GM19023 (cell line): ENCODE measurements around the gene TRPC1.
"Not testable (repeated sequence)": the region's sequence is repeated elsewhere in the genome, so short reads cannot be mapped to it uniquely, and the experiment has no call there.

Experiments
- ATAC-seq: cut with Tn5 transposase; IDR thresholded peaks from one replicate; pipeline ENCODE4 v1.9.1; 2021; ENCODE audit warnings: mild to moderate bottlenecking, moderate library complexity; ENCODE audit not compliant: unreplicated experiment

The TRPC1 gene

GRCh38 chr3:142723968-142724681, at the start of gene TRPC1:
Gene TRPC1, plus strand, starts transcription at chr3:142724034. Its CDS starts 526 bp downstream, at chr3:142724560.
- peak; percentile 96 for ATAC-seq

DNA sequence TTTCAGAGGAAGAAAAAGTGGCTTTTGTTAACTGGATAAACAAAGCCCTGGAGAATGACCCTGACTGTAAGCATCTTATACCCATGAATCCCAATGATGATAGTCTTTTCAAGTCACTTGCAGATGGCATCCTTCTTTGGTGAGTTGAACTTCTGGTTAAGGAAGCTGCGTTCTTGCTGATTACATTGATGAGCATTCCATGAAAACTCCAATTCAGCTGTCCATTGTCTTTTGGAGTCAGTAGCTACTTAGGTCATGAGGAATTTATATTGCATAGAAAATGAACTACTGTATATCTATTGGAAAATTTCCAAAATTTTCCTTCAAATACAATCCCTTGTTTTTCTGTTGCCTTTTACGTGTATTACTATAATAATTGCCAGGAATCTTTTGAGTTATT, 47.7 kb upstream of the TRPC1 start:
- ATAC-seq: no peak

- no peak for ATAC-seq
Measured at GRCh38 chr3:142680710-142681109, 43.1 kb upstream of the TRPC1 start.

DNA sequence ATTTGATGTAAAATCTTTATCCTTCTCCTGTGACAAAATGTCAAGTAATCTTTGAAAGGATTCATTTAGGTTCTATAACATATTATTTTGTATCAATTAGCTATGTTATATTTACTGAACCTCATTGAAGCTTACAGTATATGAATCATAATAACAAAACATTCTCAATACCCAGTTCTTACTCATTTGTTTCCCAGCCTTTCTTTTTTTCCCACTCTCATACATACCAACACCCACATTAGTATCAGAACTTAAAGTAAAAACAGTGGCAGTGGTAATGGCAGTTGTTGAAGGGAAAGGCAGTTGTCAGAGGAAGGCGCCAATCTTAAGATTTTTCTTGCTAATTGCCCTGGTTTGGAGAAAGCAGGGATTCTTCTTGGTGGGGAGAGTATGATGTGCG, 33.2 kb upstream of the TRPC1 start:
- ATAC-seq: no peak

DNA sequence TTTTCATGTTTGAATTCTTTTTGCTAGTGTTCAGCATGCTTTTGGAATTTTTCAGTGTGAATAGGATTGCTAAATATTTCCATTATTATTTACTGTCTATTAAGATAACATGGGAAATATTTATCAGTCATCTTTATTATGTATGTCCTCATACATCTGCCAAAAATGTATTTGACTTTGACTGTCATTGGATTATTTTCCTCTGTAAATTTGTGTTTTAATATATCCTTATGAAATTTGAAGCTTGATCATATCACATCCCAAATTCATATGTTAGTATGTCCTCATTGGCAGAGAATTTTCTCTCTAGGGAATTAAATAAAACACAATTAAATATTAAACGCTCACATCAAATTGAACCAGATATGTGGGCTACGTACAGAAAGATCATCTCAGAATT, 32.3 kb upstream of the TRPC1 start:
- ATAC-seq: no peak

- ATAC-seq: no peak
Measured at GRCh38 chr3:142693136-142693853, 30.5 kb upstream of the TRPC1 start.

DNA sequence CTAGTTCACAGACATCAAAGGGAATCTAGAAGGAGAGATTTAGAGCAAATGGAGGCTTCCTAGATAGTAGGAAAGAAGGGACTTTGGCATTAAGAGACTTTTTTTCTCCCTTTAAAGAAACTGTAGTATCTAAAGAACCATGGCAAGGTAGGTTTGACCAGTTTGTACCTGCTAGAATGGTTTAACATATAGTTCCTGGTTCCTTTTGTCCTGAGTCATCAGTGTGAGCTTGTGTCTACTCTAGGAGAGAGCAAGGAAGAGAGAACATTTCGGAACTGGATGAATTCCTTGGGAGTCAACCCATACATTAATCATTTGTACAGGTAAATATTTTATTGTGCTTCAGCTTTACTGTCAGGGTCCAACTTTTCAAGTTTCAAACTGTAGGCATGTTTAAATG, 29.6 kb upstream of the TRPC1 start:
- no peak for ATAC-seq

GRCh38 chr3:142705198-142705597, 18.6 kb upstream of the TRPC1 start:
- no peak for ATAC-seq

DNA sequence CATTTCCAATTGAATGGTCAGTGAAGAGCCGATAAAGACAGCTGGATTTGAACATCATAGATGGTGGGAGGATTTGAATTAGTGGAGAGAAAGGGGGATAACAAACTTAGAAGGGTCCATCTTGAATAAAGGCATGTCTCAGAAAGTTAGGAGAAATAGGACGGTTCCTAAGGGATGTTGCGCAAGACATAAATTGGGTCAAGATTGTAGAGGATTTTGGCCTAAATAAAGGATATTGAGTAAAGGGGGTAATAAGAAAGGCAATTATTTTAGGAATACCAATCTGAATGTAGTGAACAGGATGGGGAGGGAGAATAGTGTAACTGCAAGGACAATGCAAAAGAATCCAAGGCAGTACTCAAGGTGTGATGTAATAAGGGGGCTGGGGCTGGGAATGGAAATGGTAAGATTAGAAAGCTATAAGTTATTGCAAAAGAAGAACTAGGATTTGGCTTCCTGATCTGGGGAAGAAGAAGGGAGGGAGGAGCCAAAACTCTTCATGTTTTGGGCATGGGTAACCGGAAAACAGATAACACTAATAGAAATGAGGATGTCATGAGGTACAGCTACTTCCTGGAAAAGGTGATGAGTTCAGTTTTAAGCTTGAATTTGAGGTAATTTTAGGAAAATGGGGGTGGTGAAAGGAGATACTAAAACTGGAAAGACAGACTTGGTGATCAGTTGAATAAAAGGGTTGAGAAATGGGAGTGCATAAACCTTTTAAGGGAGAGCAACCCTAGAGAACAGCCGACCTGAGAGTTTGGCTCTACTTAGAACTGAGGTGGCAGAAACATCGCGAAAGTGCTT, 17.3 kb upstream of the TRPC1 start:
- ATAC-seq: no peak

GRCh38 chr3:142709207-142709606, 14.6 kb upstream of the TRPC1 start:
- ATAC-seq: no peak

DNA sequence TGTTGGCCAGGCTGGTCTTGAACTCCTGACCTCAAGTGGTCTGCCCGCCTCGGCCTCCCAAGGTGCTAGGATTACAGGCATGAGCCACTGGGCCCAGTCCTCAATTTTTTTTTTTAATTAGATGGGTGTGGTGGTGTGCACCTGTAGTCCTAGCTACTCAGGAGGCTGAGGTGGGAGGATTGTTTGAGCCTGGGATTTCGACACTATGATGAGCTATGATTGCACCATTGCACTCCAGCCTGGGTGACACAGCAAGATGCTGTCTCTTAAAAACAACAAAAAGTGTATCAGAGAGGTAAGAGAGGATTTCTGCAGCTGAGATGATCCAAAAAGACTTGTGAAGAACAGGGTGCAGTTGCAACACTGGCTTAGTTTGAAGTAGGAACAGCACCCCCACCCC, 9.0 kb upstream of the TRPC1 start:
- not testable (repeated sequence) for ATAC-seq

DNA sequence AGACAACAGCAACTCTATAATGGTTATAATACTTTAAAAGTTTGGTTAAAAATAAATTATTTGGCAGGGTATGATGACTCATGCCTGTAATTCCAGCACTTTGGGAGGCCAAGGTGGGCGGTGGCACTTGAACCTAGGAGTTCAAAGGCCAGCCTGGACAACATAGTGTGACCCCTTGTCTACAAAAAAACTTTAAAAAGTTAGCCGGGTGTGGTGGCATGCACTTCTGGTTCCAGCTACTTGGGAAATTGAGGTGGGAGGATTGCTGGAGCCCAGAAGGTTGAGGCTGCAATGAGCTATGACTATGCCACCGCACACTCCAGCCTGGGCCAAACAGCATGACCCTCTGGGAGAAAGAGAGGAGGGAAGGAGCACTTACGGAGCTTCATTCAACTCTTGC, 7.7 kb upstream of the TRPC1 start:
- ATAC-seq: no peak

- ATAC-seq: peak; percentile 20
Measured at GRCh38 chr3:142723665-142723967, 218 bp upstream of the TRPC1 start.

DNA sequence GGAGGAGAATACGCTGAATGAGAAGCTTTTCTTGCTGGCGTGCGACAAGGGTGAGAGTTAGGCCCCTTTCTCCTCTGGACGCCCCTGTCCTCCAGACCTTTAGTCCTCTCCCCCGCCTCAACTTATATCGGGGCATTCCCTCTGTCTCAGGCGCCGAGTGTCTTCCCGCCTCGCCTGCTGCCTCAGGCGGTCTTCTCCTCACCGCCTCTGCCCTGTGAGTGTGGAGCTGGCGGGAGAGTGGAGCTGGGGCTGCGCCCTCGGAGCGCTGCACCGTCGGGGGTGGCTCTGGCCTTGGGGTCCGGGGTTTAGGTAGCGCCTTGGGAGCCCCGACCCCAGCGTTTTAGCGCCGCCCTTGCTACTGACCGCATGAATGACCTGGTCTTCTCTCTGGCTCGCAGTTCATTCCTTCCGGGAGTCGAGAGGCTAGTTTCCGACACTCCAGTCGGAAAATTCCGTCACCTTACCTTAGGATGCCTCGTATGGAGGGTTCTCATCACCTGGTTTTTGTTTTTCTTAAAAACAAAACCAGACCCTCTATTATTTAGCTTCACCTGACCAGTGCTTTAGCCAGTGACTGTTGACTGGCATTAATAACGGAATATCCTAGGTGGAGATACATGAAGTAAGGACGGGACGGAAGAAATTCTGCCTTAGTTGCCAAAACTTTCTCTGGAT, 985 bp downstream of the TRPC1 start:
- no peak for ATAC-seq

GRCh38 chr3:142725357-142725739, 1.5 kb downstream of the TRPC1 start:
- ATAC-seq: no peak

GRCh38 chr3:142726017-142726416, 2.2 kb downstream of the TRPC1 start:
- no peak for ATAC-seq

GRCh38 chr3:142732066-142732465, 8.2 kb downstream of the TRPC1 start:
- no peak for ATAC-seq

DNA sequence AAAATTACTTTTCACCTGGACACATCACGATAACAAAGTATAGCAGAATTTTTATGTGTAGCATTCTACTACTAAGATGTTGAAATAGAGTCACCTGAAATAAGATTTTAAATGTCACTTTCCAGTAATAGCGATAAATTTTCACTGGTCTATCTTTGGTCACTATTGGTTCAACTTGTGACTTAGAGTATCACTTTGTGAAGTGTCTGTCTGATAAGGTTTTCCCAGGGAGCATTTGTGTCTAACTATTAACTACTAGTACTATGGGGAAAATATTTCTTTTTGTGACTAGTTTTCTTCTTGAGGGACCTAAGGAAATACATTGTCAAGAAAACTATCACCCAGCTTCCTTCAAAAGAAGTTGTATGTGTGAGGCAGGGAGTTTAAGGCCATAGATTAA, 11.0 kb downstream of the TRPC1 start:
- ATAC-seq: no peak

- ATAC-seq: no peak
Measured at GRCh38 chr3:142735462-142735861, 11.6 kb downstream of the TRPC1 start.

GRCh38 chr3:142738396-142738795, 14.6 kb downstream of the TRPC1 start:
- no peak for ATAC-seq

GRCh38 chr3:142746646-142747045, 22.8 kb downstream of the TRPC1 start:
- no peak for ATAC-seq
